NCI-H187 treated with DMSO at 0.1 percent for 48 hours (cell line): Measurements from ENCODE around the gene GPC1.
"Not testable (repeated sequence)": the region's sequence is repeated elsewhere in the genome, so short reads cannot be mapped to it uniquely, and the experiment has no call there.

Experiments
- DNase-seq: peaks from one replicate; lab custom pipeline; 2025; lab: John Stamatoyannopoulos, UW

The GPC1 gene

GRCh38 chr2:240435457-240435947, at the start of gene GPC1:
TSS of gene GPC1 (plus strand) at chr2:240435663. CDS start at chr2:240435919, 256 bp downstream.
- DNase-seq, result no peak

GRCh38 chr2:240386326-240386725, 49.1 kb upstream of the GPC1 start:
- DNase-seq, result no peak

- DNase-seq, result not testable (repeated sequence)
Measured at GRCh38 chr2:240386743-240387142, 48.7 kb upstream of the GPC1 start.

- no peak for DNase-seq
Measured at GRCh38 chr2:240387325-240387668, 48.2 kb upstream of the GPC1 start.

- DNase-seq, result no peak
Measured at GRCh38 chr2:240387669-240388358, 47.6 kb upstream of the GPC1 start.

- DNase-seq, result no peak
Measured at GRCh38 chr2:240388471-240389301, 46.8 kb upstream of the GPC1 start.

- DNase-seq, result no peak
Measured at GRCh38 chr2:240389302-240389805, 46.1 kb upstream of the GPC1 start.

GRCh38 chr2:240390091-240391073, 45.1 kb upstream of the GPC1 start:
- no peak for DNase-seq

- DNase-seq, result no peak
Measured at GRCh38 chr2:240391111-240392051, 44.1 kb upstream of the GPC1 start.

GRCh38 chr2:240392084-240392947, 43.1 kb upstream of the GPC1 start:
- DNase-seq, result no peak

GRCh38 chr2:240392948-240393830, 42.3 kb upstream of the GPC1 start:
- no peak for DNase-seq

- DNase-seq, result no peak
Measured at GRCh38 chr2:240393831-240394410, 41.5 kb upstream of the GPC1 start.

- DNase-seq, result no peak
Measured at GRCh38 chr2:240394549-240394948, 40.9 kb upstream of the GPC1 start.

- DNase-seq, result no peak
Measured at GRCh38 chr2:240395448-240395847, 40.0 kb upstream of the GPC1 start.

GRCh38 chr2:240395896-240396622, 39.4 kb upstream of the GPC1 start:
- DNase-seq, result no peak

GRCh38 chr2:240396623-240397541, 38.6 kb upstream of the GPC1 start:
- DNase-seq, result no peak

GRCh38 chr2:240397542-240397916, 37.9 kb upstream of the GPC1 start:
- DNase-seq, result no peak
